22Rv1 (cell line): Measurements from ENCODE around the gene RAP1GAP2.

Source experiments
- H3K27ac ChIP-seq: fragments of 450-650 bp; 2 replicates; pipeline ENCODE4 v1.5.1; 2017
- ZFX ChIP-seq: fragments of 450-650 bp; IDR thresholded peaks from 2 replicates; pipeline ENCODE4 v1.6.1; 2017; ENCODE audit warnings: antibody characterized with exemption, borderline replicate concordance
- TF ChIP-seq, protein P1 (sequence below): fragments of 450-650 bp; IDR thresholded peaks from 2 replicates; pipeline ENCODE4 v1.5.1; 2017; ENCODE audit warnings: mild to moderate bottlenecking

Gene RAP1GAP2

DNA sequence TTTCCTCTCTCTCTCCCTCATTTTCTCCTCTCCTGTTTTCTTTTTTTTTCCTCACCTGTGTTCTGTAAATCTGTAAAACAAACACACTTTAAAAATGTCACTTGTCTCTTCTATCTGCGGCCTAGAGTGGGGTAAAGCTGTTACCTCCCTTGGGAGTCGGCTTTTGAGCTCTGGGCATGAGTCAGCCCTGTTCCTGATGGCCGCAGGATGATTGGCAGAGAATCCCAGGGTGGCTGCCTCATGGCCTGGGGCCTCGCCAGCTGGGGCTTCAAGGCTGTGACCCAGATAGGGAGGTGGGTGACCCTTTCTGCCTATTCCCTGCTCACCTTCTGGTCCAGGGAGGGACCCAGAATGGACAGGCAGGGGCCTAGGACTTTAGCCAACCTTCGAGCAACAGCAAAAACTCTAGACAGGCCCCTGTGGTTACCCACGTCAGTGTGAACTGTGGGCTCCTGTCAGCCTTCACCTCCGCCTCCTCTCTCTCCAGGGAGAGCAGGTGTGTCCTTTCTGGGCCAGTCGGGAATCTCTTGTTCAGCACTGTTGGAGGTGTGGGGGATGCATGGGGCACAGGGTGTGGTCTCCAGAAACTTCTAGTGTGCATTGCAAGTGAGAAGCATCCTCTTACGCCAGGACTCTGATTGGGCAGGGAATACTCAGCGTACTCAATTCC is 87.4 kb downstream of the RAP1GAP2 start:
- no peak overlapping the region for H3K27ac ChIP-seq
- TF ChIP-seq, protein P1, sequence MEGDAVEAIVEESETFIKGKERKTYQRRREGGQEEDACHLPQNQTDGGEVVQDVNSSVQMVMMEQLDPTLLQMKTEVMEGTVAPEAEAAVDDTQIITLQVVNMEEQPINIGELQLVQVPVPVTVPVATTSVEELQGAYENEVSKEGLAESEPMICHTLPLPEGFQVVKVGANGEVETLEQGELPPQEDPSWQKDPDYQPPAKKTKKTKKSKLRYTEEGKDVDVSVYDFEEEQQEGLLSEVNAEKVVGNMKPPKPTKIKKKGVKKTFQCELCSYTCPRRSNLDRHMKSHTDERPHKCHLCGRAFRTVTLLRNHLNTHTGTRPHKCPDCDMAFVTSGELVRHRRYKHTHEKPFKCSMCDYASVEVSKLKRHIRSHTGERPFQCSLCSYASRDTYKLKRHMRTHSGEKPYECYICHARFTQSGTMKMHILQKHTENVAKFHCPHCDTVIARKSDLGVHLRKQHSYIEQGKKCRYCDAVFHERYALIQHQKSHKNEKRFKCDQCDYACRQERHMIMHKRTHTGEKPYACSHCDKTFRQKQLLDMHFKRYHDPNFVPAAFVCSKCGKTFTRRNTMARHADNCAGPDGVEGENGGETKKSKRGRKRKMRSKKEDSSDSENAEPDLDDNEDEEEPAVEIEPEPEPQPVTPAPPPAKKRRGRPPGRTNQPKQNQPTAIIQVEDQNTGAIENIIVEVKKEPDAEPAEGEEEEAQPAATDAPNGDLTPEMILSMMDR: no peak
- TF ChIP-seq ZFX: no peak

DNA sequence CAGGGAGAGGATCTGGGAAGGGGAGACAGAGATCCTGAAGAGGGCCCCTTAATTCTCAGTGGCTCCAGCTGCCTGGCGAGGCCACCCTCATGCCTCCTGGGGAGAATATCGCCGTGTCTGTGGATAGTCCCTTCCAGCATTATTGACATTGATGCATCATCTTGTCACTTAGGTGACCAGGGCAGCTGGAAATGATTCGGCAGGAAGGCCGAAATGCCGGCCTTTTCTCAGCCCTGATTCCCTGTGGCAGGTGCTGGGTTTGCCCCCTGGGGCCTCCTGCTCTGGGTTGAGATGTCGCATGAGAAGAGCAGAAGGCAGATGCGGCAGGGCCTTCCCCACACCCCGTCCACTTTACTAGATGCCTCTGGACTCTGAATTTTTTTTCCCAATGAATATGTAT is 89.5 kb downstream of the RAP1GAP2 start:
- no peak overlapping the region for H3K27ac ChIP-seq
- no peak for TF ChIP-seq ZFX
- TF ChIP-seq, protein P1: no peak

DNA sequence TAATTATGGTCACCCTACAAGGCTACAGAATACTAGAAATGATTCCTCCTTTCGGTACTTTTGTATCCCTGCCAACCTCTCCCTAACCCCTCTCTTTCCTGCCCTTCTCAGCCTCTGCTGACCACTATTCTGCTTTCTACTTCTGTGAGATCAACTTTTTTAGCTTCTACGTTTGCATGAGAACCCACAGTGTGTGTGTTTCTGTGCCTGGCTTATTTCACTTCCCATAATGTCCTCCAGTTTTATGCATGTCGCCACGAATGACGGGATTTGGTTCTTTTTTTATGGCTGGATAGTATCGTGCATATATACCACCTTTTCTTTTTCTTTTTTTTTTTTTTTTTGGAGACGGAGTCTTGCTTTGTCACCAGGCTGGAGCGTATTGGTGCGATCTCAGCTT is 92.1 kb downstream of the RAP1GAP2 start:
- TF ChIP-seq, protein P1: no peak
- no peak for TF ChIP-seq ZFX
- H3K27ac ChIP-seq: no peak overlapping the region

DNA sequence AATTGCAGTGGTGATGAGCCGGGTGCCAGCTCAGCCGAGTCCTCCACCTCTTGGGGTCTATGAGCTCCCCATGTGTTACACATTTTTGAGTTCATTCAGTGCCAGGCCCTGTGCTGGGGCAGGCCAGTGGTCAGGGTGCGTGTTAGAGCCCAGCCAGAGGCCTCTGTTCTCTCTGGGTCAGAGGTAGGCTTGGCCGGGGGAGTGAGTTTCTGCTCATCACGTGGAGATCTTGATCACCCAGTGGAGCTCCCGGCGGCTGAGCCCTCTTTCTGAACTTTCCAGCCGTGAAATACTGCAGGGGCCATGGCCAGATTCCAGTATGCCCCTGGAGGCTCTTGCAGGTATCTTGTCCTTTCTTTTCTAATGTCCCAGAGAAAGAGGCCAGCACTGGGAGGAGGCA is 93.0 kb downstream of the RAP1GAP2 start:
- TF ChIP-seq ZFX: no peak
- TF ChIP-seq, protein P1: no peak
- no peak overlapping the region for H3K27ac ChIP-seq

DNA sequence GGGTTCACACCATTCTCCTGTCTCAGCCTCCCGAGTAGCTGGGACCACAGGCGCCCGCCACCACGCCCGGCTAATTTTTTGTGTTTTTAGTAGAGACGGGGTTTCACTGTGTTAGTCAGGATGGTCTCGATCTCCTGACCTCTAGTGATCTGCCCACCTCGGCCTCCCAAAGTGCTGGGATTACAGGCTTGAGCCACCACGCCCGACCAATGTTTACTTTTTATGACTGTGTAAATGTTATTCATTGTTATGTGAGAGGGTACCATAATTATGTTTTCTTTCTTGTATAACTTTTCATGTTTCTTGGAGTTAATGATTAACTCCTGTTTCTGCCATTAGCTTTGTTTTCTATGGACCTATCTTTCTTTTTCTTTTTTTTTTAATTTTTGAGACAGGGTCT is 94.5 kb downstream of the RAP1GAP2 start:
- peak overlapping the region; percentile 49 for H3K27ac ChIP-seq

DNA sequence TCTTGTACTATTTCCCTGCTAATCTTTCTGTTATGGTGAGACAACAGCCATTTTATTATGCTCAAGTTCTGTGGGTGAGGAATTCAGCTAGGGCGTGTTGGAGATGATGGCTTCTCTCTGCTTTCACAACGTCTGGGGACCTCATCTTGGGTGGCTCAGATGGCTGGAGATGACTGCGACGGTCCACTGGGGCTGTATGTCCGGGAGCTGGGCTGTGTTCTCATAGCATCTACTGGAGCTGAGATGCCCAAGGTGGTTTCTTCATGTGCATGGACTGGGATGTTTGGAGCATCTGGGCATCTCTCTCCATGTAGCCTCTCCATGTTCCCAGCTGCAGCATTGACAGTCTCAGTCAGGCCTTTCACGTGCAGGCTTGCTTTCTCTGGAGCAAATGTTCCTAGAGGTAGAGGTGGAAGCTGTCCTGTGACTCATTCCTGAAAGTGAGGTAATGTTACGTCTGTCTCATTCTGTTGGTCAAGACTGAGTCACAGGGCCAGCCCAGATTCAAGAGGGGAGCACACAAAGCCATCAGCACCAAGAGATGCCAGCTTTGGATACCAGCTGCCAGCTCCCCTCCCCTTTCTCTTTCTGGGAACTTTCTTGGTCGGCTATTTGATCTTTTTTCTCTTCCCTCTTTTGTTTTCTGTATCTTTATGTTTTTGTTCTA is 96.2 kb downstream of the RAP1GAP2 start:
- H3K27ac ChIP-seq: peak overlapping the region; percentile 15; the same call in 1 of the 2 replicates
- no peak for TF ChIP-seq ZFX
- TF ChIP-seq, protein P1: no peak

DNA sequence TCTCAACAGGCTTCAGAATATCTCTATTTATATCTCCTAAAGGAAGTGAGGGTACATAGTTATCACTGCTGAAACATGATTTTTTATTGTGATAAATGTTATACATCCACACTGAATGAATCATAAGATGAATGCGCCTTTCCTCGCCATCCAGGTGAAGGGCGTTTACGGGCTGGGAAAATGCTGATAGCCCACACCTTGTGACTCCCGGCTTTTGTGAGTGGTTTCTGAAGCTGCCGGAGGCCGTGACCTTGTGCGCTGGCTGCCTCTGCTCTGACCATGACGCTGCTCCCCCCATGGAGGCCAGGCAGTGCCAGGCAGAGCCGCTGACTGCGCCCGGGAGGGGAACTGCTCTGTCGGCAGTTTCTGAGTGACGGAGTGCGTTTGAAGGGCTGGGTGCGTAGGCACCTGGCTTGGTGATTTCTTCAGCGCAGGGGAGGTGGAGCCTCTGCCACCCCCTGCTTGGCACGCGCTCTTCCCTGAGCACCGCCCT is 97.2 kb downstream of the RAP1GAP2 start:
- no peak overlapping the region for H3K27ac ChIP-seq

More for the DNA sequence above, 97.2 kb downstream of the RAP1GAP2 start:
- TF ChIP-seq ZFX: no peak
- TF ChIP-seq, protein P1: no peak
